H9 (cell line): ENCODE measurements around the gene TSPYL6. TPM values are rescaled to one million over a fixed set of nuclear protein-coding genes. Genes with fewer than 3 reads are reported as not detected.

Experiments
- DNase-seq: peaks from one replicate; pipeline ENCODE4 v3.0.0-alpha.2; 2017
- H2AFZ ChIP-seq: one replicate; pipeline ENCODE4 v1.6.1; 2013; ENCODE audit warnings: mild to moderate bottlenecking, low read length, control low read depth, moderate library complexity
- H2AK5ac ChIP-seq: 2 replicates; pipeline ENCODE4 v1.6.1; 2013; ENCODE audit warnings: low read length, control low read depth, mixed read lengths; ENCODE audit not compliant: insufficient read length
- H2BK120ac ChIP-seq: one replicate; pipeline ENCODE4 v1.6.1; 2013; ENCODE audit warnings: low read depth, mild to moderate bottlenecking, low read length, control low read depth, inconsistent platforms; ENCODE audit not compliant: poor library complexity, severe bottlenecking
- H2BK12ac ChIP-seq: 2 replicates; pipeline ENCODE4 v1.6.1; 2013; ENCODE audit warnings: low read length, control low read depth, mixed read lengths, low read depth; ENCODE audit not compliant: insufficient read length
- H2BK15ac ChIP-seq: 2 replicates; pipeline ENCODE4 v1.6.1; 2013; ENCODE audit warnings: low read depth, low read length, control low read depth
- H2BK20ac ChIP-seq: one replicate; pipeline ENCODE4 v1.6.1; 2013; ENCODE audit warnings: low read depth, mild to moderate bottlenecking, low read length, control low read depth, inconsistent platforms; ENCODE audit not compliant: poor library complexity, severe bottlenecking
- H2BK5ac ChIP-seq: 2 replicates; pipeline ENCODE4 v1.6.1; 2013; ENCODE audit warnings: low read length, control low read depth, mixed read lengths; ENCODE audit not compliant: insufficient read length
- H3K14ac ChIP-seq: 2 replicates; pipeline ENCODE4 v1.6.1; 2013; ENCODE audit warnings: low read length, control low read depth; ENCODE audit not compliant: insufficient read depth
- H3K18ac ChIP-seq: 2 replicates; pipeline ENCODE4 v1.6.1; 2013; ENCODE audit warnings: low read depth, mild to moderate bottlenecking, mixed read lengths, low read length, control low read depth; ENCODE audit not compliant: insufficient read length
- H3K23ac ChIP-seq: 2 replicates; pipeline ENCODE4 v1.6.1; 2013; ENCODE audit warnings: low read length, control low read depth, mixed read lengths, low read depth; ENCODE audit not compliant: insufficient read length
- H3K23me2 ChIP-seq: 2 replicates; pipeline ENCODE4 v1.6.1; 2013; ENCODE audit warnings: low read depth, mild to moderate bottlenecking, mixed read lengths, low read length, control low read depth; ENCODE audit not compliant: insufficient read length, poor library complexity, severe bottlenecking
- H3K27ac ChIP-seq: 2 replicates; pipeline ENCODE4 v1.5.1; 2013; ENCODE audit warnings: low read length, control low read depth, mixed read lengths, low read depth; ENCODE audit not compliant: insufficient read length
- H3K27me3 ChIP-seq: 2 replicates; pipeline ENCODE4 v1.6.1; 2013; ENCODE audit warnings: low read length, control low read depth, inconsistent platforms; ENCODE audit not compliant: insufficient read depth
- H3K4ac ChIP-seq: 2 replicates; pipeline ENCODE4 v1.6.1; 2013; ENCODE audit warnings: low read depth, mild to moderate bottlenecking, control low read depth, inconsistent platforms, low read length, moderate library complexity
- H3K4me1 ChIP-seq: 2 replicates; pipeline ENCODE4 v1.6.1; 2013; ENCODE audit warnings: low read length, control low read depth, inconsistent platforms; ENCODE audit not compliant: insufficient read depth
- H3K4me2 ChIP-seq: 2 replicates; pipeline ENCODE4 v1.6.1; 2013; ENCODE audit warnings: low read length, control low read depth, mixed read lengths; ENCODE audit not compliant: insufficient read length, insufficient read depth
- H3K56ac ChIP-seq: 2 replicates; pipeline ENCODE4 v1.6.1; 2013; ENCODE audit warnings: low read depth, mild to moderate bottlenecking, mixed read lengths, low read length, control low read depth; ENCODE audit not compliant: insufficient read length
- H3K79me1 ChIP-seq: 2 replicates; pipeline ENCODE4 v1.6.1; 2013; ENCODE audit warnings: low read depth, mild to moderate bottlenecking, moderate library complexity, low read length, control low read depth, inconsistent platforms; ENCODE audit not compliant: insufficient read depth, poor library complexity, severe bottlenecking
- H3K79me2 ChIP-seq: 2 replicates; pipeline ENCODE4 v1.6.1; 2013; ENCODE audit warnings: low read length, control low read depth, inconsistent platforms; ENCODE audit not compliant: insufficient read depth
- H3K9ac ChIP-seq: 2 replicates; pipeline ENCODE4 v1.6.1; 2013; ENCODE audit warnings: low read length, control low read depth, mixed read lengths; ENCODE audit not compliant: insufficient read length; ENCODE audit errors: extremely low read depth
- H3K9me3 ChIP-seq: one replicate; pipeline ENCODE4 v1.6.1; 2013; ENCODE audit warnings: low read depth, low read length, inconsistent platforms; ENCODE audit not compliant: control insufficient read depth
- H3T11ph ChIP-seq: one replicate; pipeline ENCODE4 v1.6.1; 2013; ENCODE audit warnings: mild to moderate bottlenecking, low read length, control low read depth, inconsistent platforms
- H4K20me1 ChIP-seq: one replicate; pipeline ENCODE4 v1.6.1; 2013; ENCODE audit not compliant: control insufficient read depth, insufficient read length, insufficient read depth
- H4K5ac ChIP-seq: 2 replicates; pipeline ENCODE4 v1.6.1; 2013; ENCODE audit warnings: low read depth, mild to moderate bottlenecking, mixed read lengths, low read length, control low read depth; ENCODE audit not compliant: insufficient read length
- H4K8ac ChIP-seq: replicated peaks from 2 replicates; pipeline ENCODE4 v1.6.1; 2013; ENCODE audit warnings: low read length, control low read depth, mixed read lengths, low read depth; ENCODE audit not compliant: insufficient read length
- H4K91ac ChIP-seq: 2 replicates; pipeline ENCODE4 v1.6.1; 2013; ENCODE audit warnings: low read depth, mild to moderate bottlenecking, moderate library complexity, mixed read lengths, low read length, control low read depth; ENCODE audit not compliant: insufficient read length
- H3K27ac Mint-ChIP-seq, 3 experiments: 2 replicates in 2 of 3; 3 replicates in 1 of 3; pipeline ENCODE4 v1.8.0; 2020 to 2021; ENCODE audit warnings: mixed read lengths in 3 of 3, mild to moderate bottlenecking in 1 of 3, moderate library complexity in 1 of 3
- H3K27me3 Mint-ChIP-seq: 2 replicates; pipeline ENCODE4 v1.8.0; 2021; ENCODE audit warnings: low read depth, mild to moderate bottlenecking, moderate library complexity, mixed read lengths
- H3K36me3 Mint-ChIP-seq, 3 experiments: 2 replicates in 2 of 3; 3 replicates in 1 of 3; pipeline ENCODE4 v1.8.0; 2020 to 2021; ENCODE audit warnings: low read depth in 3 of 3, mixed read lengths in 3 of 3; ENCODE audit not compliant: insufficient read depth in 1 of 3
- H3K4me1 Mint-ChIP-seq, 2 experiments: 2 replicates each; pipeline ENCODE4 v1.8.0; 2020; ENCODE audit warnings: mixed read lengths in 2 of 2
- H3K4me3 Mint-ChIP-seq, 2 experiments: 2 replicates in 1 of 2; 3 replicates in 1 of 2; pipeline ENCODE4 v1.8.0; 2020 to 2021; ENCODE audit warnings: mild to moderate bottlenecking in 2 of 2, mixed read lengths in 2 of 2, moderate library complexity in 1 of 2
- H3K9me3 Mint-ChIP-seq, 2 experiments: 2 replicates in 1 of 2; 3 replicates in 1 of 2; pipeline ENCODE4 v1.8.0; 2020; ENCODE audit warnings: mild to moderate bottlenecking in 2 of 2, mixed read lengths in 2 of 2, moderate library complexity in 1 of 2
- WGBS: extraction: QIAGEN DNeasy Blood & Tissue Kit; methylation state at CpG from one replicate; pipeline ENCODE4 v1.1.7; 2013; ENCODE audit warnings: missing lambda C conversion rate, low lambda C conversion rate, mixed read lengths; ENCODE audit not compliant: insufficient read length; ENCODE audit errors: extremely low coverage; 5-methylcytosine and 5-hydroxymethylcytosine counted together
- total RNA-seq: library from RNA; stranded (reverse); gene quantifications from 2 replicates; pipeline ENCODE4 v1.2.1, GENCODE V29; 2021
- TF ChIP-seq, protein P1 (sequence below): fragments of 200-600 bp; sonication (generic); conservative IDR thresholded peaks from 3 replicates; pipeline ENCODE4 v1.8.0; 2021; ENCODE audit warnings: antibody characterized with exemption, mild to moderate bottlenecking

The TSPYL6 gene
- total RNA-seq, 1 experiment from 2014 or later = not detected

DNA sequence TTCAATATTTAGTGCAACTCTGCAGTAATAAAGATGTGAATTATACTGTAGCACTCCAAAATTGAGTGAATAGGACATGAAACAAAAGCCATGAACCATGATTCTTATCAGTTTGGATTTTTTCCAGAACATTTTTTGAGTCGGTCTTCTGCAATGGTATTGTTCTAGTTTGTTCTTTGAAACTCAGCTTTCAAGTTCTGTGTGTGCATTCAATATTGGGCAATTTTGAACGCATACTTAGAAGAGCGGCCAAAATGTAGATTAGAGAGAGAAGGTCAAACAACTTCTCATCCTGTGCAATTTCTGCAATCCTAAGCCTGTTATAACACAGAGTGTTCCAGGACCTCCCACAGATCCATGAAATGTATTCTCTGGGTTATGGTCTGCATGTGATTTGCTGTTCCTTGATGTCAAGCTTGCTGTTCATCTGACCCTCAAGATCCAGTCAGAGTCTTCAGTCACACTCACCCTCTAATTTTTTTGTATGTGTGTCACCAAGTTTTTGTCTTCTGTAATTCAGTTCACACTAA lies 48.3 kb downstream of the TSPYL6 start:
- Histone ChIP-seq H3K27ac (no peak overlapping the region), H3K23me2 (no peaks in the 10 kb centered on the region), H3K9ac (no peak overlapping the region), H3K18ac (no peak overlapping the region), H2BK5ac (no peak overlapping the region), H3K56ac (no peak overlapping the region), H4K8ac (no peak overlapping the region), H4K91ac (no peak overlapping the region), H2BK15ac (no peak overlapping the region), H2AK5ac (no peak overlapping the region), H3K27me3 (no peaks in the 10 kb centered on the region), H3K9me3 (no peaks in the 10 kb centered on the region), H2AFZ (no peak overlapping the region), H3T11ph (no peak overlapping the region), H2BK120ac (no peak overlapping the region), H4K5ac (no peak overlapping the region), H3K4me2 (no peak overlapping the region), H3K4ac (no peak overlapping the region), H3K4me1 (no peaks in the 10 kb centered on the region; the same call in 1 of the 2 replicates), H4K20me1 (no peaks in the 10 kb centered on the region), H3K23ac (no peak overlapping the region), H2BK12ac (no peak overlapping the region), H2BK20ac (no peak overlapping the region), H3K79me1 (no peaks in the 10 kb centered on the region), H3K14ac (no peak overlapping the region), H3K79me2 (no peaks in the 10 kb centered on the region)
- H3K9me3 Mint-ChIP-seq = no peaks in the 10 kb centered on the region
- no peaks in the 10 kb centered on the region for H3K27me3 Mint-ChIP-seq
- H3K36me3 Mint-ChIP-seq = no peaks in the 10 kb centered on the region
- DNase-seq = no peak
- WGBS = no CpG with 5 or more reads among the region's 3 CpGs
- H3K4me3 Mint-ChIP-seq = no peak overlapping the region
- H3K27ac Mint-ChIP-seq = no peak overlapping the region
- H3K4me1 Mint-ChIP-seq = peaks cover 3 to 4% of the 10 kb centered on the region in 2 experiments; a peak in 1 of 4 replicates
- TF ChIP-seq, protein P1, sequence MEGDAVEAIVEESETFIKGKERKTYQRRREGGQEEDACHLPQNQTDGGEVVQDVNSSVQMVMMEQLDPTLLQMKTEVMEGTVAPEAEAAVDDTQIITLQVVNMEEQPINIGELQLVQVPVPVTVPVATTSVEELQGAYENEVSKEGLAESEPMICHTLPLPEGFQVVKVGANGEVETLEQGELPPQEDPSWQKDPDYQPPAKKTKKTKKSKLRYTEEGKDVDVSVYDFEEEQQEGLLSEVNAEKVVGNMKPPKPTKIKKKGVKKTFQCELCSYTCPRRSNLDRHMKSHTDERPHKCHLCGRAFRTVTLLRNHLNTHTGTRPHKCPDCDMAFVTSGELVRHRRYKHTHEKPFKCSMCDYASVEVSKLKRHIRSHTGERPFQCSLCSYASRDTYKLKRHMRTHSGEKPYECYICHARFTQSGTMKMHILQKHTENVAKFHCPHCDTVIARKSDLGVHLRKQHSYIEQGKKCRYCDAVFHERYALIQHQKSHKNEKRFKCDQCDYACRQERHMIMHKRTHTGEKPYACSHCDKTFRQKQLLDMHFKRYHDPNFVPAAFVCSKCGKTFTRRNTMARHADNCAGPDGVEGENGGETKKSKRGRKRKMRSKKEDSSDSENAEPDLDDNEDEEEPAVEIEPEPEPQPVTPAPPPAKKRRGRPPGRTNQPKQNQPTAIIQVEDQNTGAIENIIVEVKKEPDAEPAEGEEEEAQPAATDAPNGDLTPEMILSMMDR = no peak
